ENCODE measurements around the gene PYGL. TPM values are rescaled to one million over a fixed set of nuclear protein-coding genes. Genes with fewer than 3 reads are reported as not detected.
A peak's percentile ranks its signal among the peaks of the same experiment; 100 is the strongest.

PYGL gene
- total RNA-seq, 1 donor: 123 TPM

DNA sequence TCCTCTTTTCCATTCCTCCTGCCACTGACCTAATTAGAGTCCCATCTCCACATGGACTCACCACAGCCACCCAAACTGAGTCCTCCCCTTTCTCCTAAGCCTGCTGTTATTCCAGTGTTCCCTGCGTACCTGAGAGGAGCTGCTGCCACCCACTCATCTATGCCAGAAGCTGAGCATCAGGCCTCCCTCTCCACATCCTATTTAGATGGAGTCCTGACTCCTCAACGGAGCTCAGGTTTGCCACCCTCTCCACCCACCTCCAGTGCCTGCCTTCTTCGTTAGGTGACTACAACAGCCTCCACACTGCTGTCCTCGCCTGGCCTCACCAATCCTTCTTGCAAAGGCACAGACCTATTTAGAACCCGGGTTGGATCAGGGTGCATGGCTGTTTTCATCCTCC is 87.6 kb downstream of the PYGL start:
- Histone ChIP-seq H2AFZ (ENCODE audit: low read length) (no peak overlapping the region), H3K27me3 (ENCODE audit: insufficient read depth, low read length) (no peaks in the 10 kb centered on the region), H3K36me3 (ENCODE audit: insufficient read depth, low read length) (no peaks in the 10 kb centered on the region), H3K27ac (ENCODE audit: low read depth, low read length) (no peak overlapping the region), H3K4me1 (ENCODE audit: insufficient read depth, low read length) (peaks cover 7% of the 10 kb centered on the region), H4K20me1 (ENCODE audit: insufficient read depth, low read length) (no peaks in the 10 kb centered on the region), H3K9me3 (ENCODE audit: low read depth, low read length) (no peaks in the 10 kb centered on the region), H3K79me2 (ENCODE audit: insufficient read depth, low read length) (no peaks in the 10 kb centered on the region), H3K4me2 (ENCODE audit: insufficient read depth, low read length) (no peak overlapping the region), H3K4me3 (ENCODE audit: insufficient read depth, low read length) (no peak overlapping the region)
- TF ChIP-seq, protein P1, sequence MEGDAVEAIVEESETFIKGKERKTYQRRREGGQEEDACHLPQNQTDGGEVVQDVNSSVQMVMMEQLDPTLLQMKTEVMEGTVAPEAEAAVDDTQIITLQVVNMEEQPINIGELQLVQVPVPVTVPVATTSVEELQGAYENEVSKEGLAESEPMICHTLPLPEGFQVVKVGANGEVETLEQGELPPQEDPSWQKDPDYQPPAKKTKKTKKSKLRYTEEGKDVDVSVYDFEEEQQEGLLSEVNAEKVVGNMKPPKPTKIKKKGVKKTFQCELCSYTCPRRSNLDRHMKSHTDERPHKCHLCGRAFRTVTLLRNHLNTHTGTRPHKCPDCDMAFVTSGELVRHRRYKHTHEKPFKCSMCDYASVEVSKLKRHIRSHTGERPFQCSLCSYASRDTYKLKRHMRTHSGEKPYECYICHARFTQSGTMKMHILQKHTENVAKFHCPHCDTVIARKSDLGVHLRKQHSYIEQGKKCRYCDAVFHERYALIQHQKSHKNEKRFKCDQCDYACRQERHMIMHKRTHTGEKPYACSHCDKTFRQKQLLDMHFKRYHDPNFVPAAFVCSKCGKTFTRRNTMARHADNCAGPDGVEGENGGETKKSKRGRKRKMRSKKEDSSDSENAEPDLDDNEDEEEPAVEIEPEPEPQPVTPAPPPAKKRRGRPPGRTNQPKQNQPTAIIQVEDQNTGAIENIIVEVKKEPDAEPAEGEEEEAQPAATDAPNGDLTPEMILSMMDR (IDR thresholded peaks at IDR 0.05; ENCODE audit: extremely low read depth, low read depth, low read length): no peak
- DNase-seq (ENCODE audit: insufficient read length, low spot score, missing footprints): no peak

DNA sequence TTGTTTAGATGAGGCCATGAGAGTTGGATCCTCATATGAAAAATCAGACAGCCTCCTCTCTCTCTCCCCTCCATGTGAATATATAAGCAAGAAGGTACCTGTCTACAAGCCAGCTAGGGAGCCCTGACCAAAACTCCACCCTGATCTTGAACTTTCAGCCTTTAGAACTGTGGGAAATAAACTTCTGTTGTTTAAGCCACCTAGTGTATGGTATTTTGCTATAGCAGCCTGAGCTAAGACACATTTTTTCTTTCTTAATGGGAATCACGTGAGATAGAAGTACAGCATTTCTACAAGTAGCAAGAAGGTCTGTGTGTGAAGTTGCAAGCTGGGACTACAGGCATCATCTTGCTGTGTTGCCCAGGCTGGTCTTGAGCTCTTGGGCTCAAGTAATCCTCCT is 88.7 kb downstream of the PYGL start:
- no peak for DNase-seq (ENCODE audit: insufficient read length, low spot score, missing footprints)
- no peak overlapping the region for H2AFZ ChIP-seq (ENCODE audit: low read length)

More for the DNA sequence above, 88.7 kb downstream of the PYGL start:
- H3K36me3 ChIP-seq (ENCODE audit: insufficient read depth, low read length): no peaks in the 10 kb centered on the region
- H3K79me2 ChIP-seq (ENCODE audit: insufficient read depth, low read length): no peaks in the 10 kb centered on the region
- no peaks in the 10 kb centered on the region for H3K9me3 ChIP-seq (ENCODE audit: low read depth, low read length)
- TF ChIP-seq, protein P1 (IDR thresholded peaks at IDR 0.05; ENCODE audit: extremely low read depth, low read depth, low read length): peak; percentile 24
- peaks cover 7% of the 10 kb centered on the region for H3K4me1 ChIP-seq (ENCODE audit: insufficient read depth, low read length)
- H4K20me1 ChIP-seq (ENCODE audit: insufficient read depth, low read length): no peaks in the 10 kb centered on the region
- no peak overlapping the region for H3K4me2 ChIP-seq (ENCODE audit: insufficient read depth, low read length)
- no peak overlapping the region for H3K27ac ChIP-seq (ENCODE audit: low read depth, low read length)
- no peaks in the 10 kb centered on the region for H3K27me3 ChIP-seq (ENCODE audit: insufficient read depth, low read length)
- no peak overlapping the region for H3K4me3 ChIP-seq (ENCODE audit: insufficient read depth, low read length)

Other genes starting within 250 kb of the PYGL start
- gene NIN, start 113.3 kb downstream of the PYGL start, total RNA-seq: 40.2 and 42.4 TPM in 2 replicates
- not detected in 2 replicates for gene ABHD12B, start 72.4 kb downstream of the PYGL start, total RNA-seq
- gene TRIM9, start 150.6 kb upstream of the PYGL start, total RNA-seq: 0.59 and 1.1 TPM in 2 replicates